ENCODE results near the gene EOMES. TPM values are rescaled to one million over a fixed set of nuclear protein-coding genes. Genes with fewer than 3 reads are reported as not detected.
"Not testable (repeated sequence)": the region's sequence is repeated elsewhere in the genome, so short reads cannot be mapped to it uniquely, and the experiment has no call there.

EOMES gene
- total RNA-seq (2014; rRNA removed; shearing (Covaris generic)), result not detected in 2 replicates

- no peaks in the 10 kb centered on the region for H3K4me1 ChIP-seq
- H3K27ac ChIP-seq, result no peak within 1 kb of the TSS
- H3K27me3 ChIP-seq, result no peaks in the 10 kb centered on the region
- no peaks in the 10 kb centered on the region for H3K9me3 ChIP-seq (replicated peaks)
- H3K4me3 ChIP-seq, result peak within 1 kb of the TSS; percentile 12; the same call in 1 of the 2 replicates
- no peaks in the 10 kb centered on the region for H3K36me3 ChIP-seq
- DNase-seq, result no peak
Observed at GRCh38 chr3:27721717-27722564, at the start of gene EOMES. Gene EOMES, minus strand, starts transcription at chr3:27722323. Its CDS starts 29 bp downstream, at chr3:27722294.

- H3K4me3 ChIP-seq; H3K27ac ChIP-seq; H3K4me1 ChIP-seq; H3K27me3 ChIP-seq; H3K9me3 ChIP-seq (replicated peaks); H3K36me3 ChIP-seq; DNase-seq: not testable (repeated sequence)
Observed at GRCh38 chr3:27770384-27770783, 48.3 kb upstream of the EOMES start.

GRCh38 chr3:27767000-27767399 lies 44.9 kb upstream of the EOMES start:
- no peak overlapping the region for H3K27ac ChIP-seq
- no peaks in the 10 kb centered on the region for H3K27me3 ChIP-seq
- no peak for DNase-seq
- no peaks in the 10 kb centered on the region for H3K4me1 ChIP-seq
- H3K4me3 ChIP-seq, result no peak overlapping the region
- H3K36me3 ChIP-seq, result no peaks in the 10 kb centered on the region
- H3K9me3 ChIP-seq (replicated peaks), result no peaks in the 10 kb centered on the region

DNA sequence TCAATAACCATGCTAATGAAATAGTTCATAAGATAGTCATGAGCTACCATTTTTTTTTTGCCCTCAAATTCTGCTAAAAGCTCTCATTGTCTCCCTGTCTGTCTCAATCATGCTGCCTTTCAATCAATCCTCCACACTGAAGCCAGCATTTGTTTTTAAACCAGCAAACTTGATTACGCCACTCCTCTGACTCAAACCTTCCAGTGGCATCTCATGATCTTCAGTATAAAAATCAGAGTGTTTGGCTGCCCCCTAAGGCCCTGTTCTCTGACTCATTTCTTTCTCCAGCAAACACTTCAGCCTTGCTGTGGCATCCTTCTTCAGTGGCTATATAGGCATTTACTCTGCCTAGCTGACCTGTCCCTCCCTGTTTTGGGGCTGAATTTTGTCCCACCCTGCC lies 36.0 kb upstream of the EOMES start:
- DNase-seq, result no peak

GRCh38 chr3:27756877-27757276 lies 34.8 kb upstream of the EOMES start:
- H3K27ac ChIP-seq, result no peak overlapping the region
- DNase-seq, result no peak
- no peak overlapping the region for H3K4me3 ChIP-seq
- H3K36me3 ChIP-seq, result no peaks in the 10 kb centered on the region
- H3K27me3 ChIP-seq, result no peaks in the 10 kb centered on the region; the same call in 1 of the 2 replicates
- no peaks in the 10 kb centered on the region for H3K9me3 ChIP-seq (replicated peaks)
- no peaks in the 10 kb centered on the region for H3K4me1 ChIP-seq

More for the DNA sequence above, 36.0 kb upstream of the EOMES start:
- no peak overlapping the region for H3K4me3 ChIP-seq
- no peaks in the 10 kb centered on the region; the same call in 1 of the 2 replicates for H3K27me3 ChIP-seq
- no peaks in the 10 kb centered on the region for H3K9me3 ChIP-seq (replicated peaks)
- H3K4me1 ChIP-seq, result no peaks in the 10 kb centered on the region
- H3K36me3 ChIP-seq, result no peaks in the 10 kb centered on the region
- no peak overlapping the region for H3K27ac ChIP-seq

DNA sequence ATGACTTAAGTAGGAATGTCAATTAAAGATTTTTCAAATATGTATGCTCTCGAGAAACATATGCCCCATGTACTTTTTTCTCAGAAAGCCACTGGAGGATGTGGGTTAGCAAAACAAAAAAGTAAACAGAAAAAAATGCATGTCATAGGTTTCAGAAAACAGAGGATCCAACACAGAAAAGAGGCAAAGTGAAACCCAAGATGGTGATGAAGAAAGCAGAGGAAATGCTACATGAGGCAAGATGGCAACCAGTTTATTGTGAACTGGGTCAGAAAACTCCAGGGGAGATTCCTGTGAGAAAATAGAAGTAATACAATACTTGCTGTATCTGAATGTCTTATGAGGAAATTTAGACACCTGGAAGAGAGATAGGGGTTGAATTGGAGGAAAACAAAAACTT lies 30.8 kb upstream of the EOMES start:
- H3K36me3 ChIP-seq, result no peaks in the 10 kb centered on the region
- no peaks in the 10 kb centered on the region; the same call in 1 of the 2 replicates for H3K27me3 ChIP-seq
- H3K9me3 ChIP-seq (replicated peaks), result no peaks in the 10 kb centered on the region
- H3K4me3 ChIP-seq, result no peak overlapping the region
- no peak overlapping the region for H3K27ac ChIP-seq
- no peak for DNase-seq
- H3K4me1 ChIP-seq, result no peaks in the 10 kb centered on the region

GRCh38 chr3:27749643-27750042 lies 27.5 kb upstream of the EOMES start:
- DNase-seq, result no peak

GRCh38 chr3:27746838-27747237 lies 24.7 kb upstream of the EOMES start:
- no peak for DNase-seq
- no peaks in the 10 kb centered on the region for H3K9me3 ChIP-seq (replicated peaks)
- H3K27me3 ChIP-seq, result no peaks in the 10 kb centered on the region
- no peak overlapping the region for H3K27ac ChIP-seq
- H3K4me3 ChIP-seq, result no peak overlapping the region
- no peaks in the 10 kb centered on the region for H3K4me1 ChIP-seq
- H3K36me3 ChIP-seq, result no peaks in the 10 kb centered on the region

More at GRCh38 chr3:27749643-27750042, 27.5 kb upstream of the EOMES start:
- no peaks in the 10 kb centered on the region for H3K4me1 ChIP-seq
- H3K4me3 ChIP-seq, result no peak overlapping the region
- H3K27me3 ChIP-seq, result no peaks in the 10 kb centered on the region
- no peak overlapping the region for H3K27ac ChIP-seq
- no peaks in the 10 kb centered on the region for H3K36me3 ChIP-seq
- H3K9me3 ChIP-seq (replicated peaks), result no peaks in the 10 kb centered on the region

- no peak for DNase-seq
- H3K4me1 ChIP-seq, result no peaks in the 10 kb centered on the region
- H3K36me3 ChIP-seq, result no peaks in the 10 kb centered on the region
- no peak overlapping the region for H3K4me3 ChIP-seq
- no peaks in the 10 kb centered on the region for H3K9me3 ChIP-seq (replicated peaks)
- H3K27ac ChIP-seq, result no peak overlapping the region
- no peaks in the 10 kb centered on the region for H3K27me3 ChIP-seq
Observed at GRCh38 chr3:27740854-27741253, 18.7 kb upstream of the EOMES start.

DNA sequence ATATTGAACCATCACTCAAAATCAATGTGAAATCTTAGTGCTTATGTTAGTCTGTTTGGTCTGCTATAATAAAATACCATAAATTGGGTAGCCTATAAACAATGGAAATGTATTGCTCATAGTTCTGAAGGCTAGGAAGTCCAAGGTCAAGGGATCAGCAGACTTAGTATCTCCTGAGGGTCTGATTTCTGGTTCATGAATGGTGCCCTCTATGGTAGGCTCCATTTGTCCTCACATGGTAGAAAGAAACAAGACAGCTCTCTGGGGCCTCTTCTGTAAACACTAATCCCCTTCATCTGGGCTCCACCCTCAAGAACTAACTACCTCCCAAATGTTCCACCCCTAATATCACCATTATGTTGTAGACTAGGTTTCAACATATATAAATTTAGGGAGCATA lies 15.0 kb upstream of the EOMES start:
- H3K4me1 ChIP-seq, result no peaks in the 10 kb centered on the region
- H3K36me3 ChIP-seq, result no peaks in the 10 kb centered on the region
- H3K27me3 ChIP-seq, result no peaks in the 10 kb centered on the region
- H3K4me3 ChIP-seq, result no peak overlapping the region
- H3K9me3 ChIP-seq (replicated peaks), result no peaks in the 10 kb centered on the region
- no peak for DNase-seq
- H3K27ac ChIP-seq, result no peak overlapping the region

GRCh38 chr3:27730774-27731659 lies 8.9 kb upstream of the EOMES start:
- H3K27me3 ChIP-seq, result no peaks in the 10 kb centered on the region

GRCh38 chr3:27729748-27730611 lies 7.9 kb upstream of the EOMES start:
- no peaks in the 10 kb centered on the region for H3K36me3 ChIP-seq

More at GRCh38 chr3:27730774-27731659, 8.9 kb upstream of the EOMES start:
- H3K36me3 ChIP-seq, result no peaks in the 10 kb centered on the region
- no peaks in the 10 kb centered on the region for H3K4me1 ChIP-seq
- DNase-seq, result no peak
- H3K27ac ChIP-seq, result no peak overlapping the region
- no peak overlapping the region for H3K4me3 ChIP-seq
- H3K9me3 ChIP-seq (replicated peaks), result no peaks in the 10 kb centered on the region

DNA sequence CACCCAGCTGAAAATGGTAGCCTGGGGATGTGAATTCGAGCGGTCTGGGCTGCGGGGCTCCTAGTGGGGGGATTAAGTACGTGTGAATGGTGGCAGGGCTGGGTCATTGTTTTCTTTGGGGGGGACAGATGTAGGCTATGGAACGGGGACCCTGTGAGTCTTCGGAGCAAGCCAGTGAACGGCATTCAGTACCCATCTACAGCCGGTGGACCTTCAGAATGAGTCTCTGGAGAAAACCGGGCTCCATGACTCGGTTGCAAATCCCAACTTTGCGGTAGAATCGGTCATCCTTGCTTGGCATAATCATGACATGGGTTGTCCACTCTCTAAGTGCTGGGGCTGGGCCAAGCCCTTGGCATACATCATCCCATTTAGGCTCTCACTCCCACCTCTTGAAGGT lies 7.2 kb upstream of the EOMES start:
- no peak overlapping the region for H3K27ac ChIP-seq
- DNase-seq, result no peak
- no peak overlapping the region for H3K4me3 ChIP-seq

More at GRCh38 chr3:27729748-27730611, 7.9 kb upstream of the EOMES start:
- Histone ChIP-seq H3K9me3 (replicated peaks) (no peaks in the 10 kb centered on the region), H3K27ac (no peak overlapping the region), H3K4me3 (no peak overlapping the region), H3K4me1 (no peaks in the 10 kb centered on the region), H3K27me3 (no peaks in the 10 kb centered on the region)
- DNase-seq, result no peak

More for the DNA sequence above, 7.2 kb upstream of the EOMES start:
- no peaks in the 10 kb centered on the region for H3K36me3 ChIP-seq
- no peaks in the 10 kb centered on the region for H3K27me3 ChIP-seq
- no peaks in the 10 kb centered on the region for H3K9me3 ChIP-seq (replicated peaks)
- H3K4me1 ChIP-seq, result no peaks in the 10 kb centered on the region

All from SJCRH30 (cell line).